BJ (cell line): Measurements from ENCODE around the gene ZNF23. TPM values are rescaled to one million over a fixed set of nuclear protein-coding genes. Genes with fewer than 3 reads are reported as not detected.

ENCODE experiments used
- CTCF ChIA-PET: fragments of 350-600 bp; formaldehyde crosslinking; extraction: SDS; loops from one replicate; lab custom pipeline; 2021; ENCODE audit warnings: antibody characterized with exemption, inconsistent platforms; lab: Yijun Ruan, JAX
- POLR2A ChIA-PET: fragments of 300-600 bp; sonication (Branson Sonifier 250); formaldehyde crosslinking; extraction: SDS; loops from one replicate; lab custom pipeline; 2021; ENCODE audit warnings: antibody characterized with exemption; lab: Charles Lee
- DNase-seq: peaks from one replicate; pipeline ENCODE4 v3.0.0-alpha.2; 2011; ENCODE audit warnings: low read depth
- H3K27me3 ChIP-seq: 2 replicates; pipeline ENCODE4 v1.6.0; 2011; ENCODE audit warnings: low read length; ENCODE audit not compliant: control insufficient read depth, insufficient read depth
- H3K36me3 ChIP-seq: 2 replicates; pipeline ENCODE4 v1.5.1; 2011; ENCODE audit warnings: low read length; ENCODE audit not compliant: control insufficient read depth, insufficient read depth
- H3K4me3 ChIP-seq: 2 replicates; pipeline ENCODE4 v1.5.1; 2011; ENCODE audit warnings: low read depth, mild to moderate bottlenecking, control low read depth, low read length
- polyA plus RNA-seq: library from polyadenylated mRNA; depleted of rRNA; stranded (reverse); fragments of >200 nt; gene quantifications from 2 replicates; pipeline ENCODE4 v1.2.3, GENCODE V29; 2011
- TF ChIP-seq, protein P1 (sequence below): IDR thresholded peaks from 2 replicates; pipeline ENCODE4 v1.5.1; 2011; ENCODE audit warnings: low read depth, mild to moderate bottlenecking, control low read depth, inconsistent platforms, low read length, moderate library complexity; ENCODE audit not compliant: insufficient read depth

The ZNF23 gene
- polyA plus RNA-seq, 1 experiment, result 11.8 TPM

DNA sequence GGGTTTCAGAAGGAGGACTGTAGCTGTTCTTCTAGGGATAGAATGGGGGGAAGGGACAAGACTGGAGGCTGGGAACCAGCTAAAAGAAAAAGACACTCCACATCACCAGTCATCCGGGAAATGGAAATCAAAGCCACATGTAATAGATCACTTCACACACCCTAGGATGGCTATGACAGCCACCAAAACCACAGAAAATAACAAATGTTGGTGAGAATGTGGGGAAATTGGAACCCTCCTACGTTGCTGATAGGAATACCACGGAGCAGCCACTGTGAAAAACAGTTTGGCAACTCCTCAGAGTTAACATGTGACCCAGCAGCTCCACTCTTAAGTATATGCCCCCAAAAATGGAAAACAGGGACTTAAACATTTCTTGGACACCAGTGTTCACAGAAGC is 22.5 kb downstream of the ZNF23 start:
- no peak for DNase-seq
- POLR2A ChIA-PET, result no interaction called here
- H3K36me3 ChIP-seq, result no peaks in the 10 kb centered on the region
- TF ChIP-seq, protein P1, sequence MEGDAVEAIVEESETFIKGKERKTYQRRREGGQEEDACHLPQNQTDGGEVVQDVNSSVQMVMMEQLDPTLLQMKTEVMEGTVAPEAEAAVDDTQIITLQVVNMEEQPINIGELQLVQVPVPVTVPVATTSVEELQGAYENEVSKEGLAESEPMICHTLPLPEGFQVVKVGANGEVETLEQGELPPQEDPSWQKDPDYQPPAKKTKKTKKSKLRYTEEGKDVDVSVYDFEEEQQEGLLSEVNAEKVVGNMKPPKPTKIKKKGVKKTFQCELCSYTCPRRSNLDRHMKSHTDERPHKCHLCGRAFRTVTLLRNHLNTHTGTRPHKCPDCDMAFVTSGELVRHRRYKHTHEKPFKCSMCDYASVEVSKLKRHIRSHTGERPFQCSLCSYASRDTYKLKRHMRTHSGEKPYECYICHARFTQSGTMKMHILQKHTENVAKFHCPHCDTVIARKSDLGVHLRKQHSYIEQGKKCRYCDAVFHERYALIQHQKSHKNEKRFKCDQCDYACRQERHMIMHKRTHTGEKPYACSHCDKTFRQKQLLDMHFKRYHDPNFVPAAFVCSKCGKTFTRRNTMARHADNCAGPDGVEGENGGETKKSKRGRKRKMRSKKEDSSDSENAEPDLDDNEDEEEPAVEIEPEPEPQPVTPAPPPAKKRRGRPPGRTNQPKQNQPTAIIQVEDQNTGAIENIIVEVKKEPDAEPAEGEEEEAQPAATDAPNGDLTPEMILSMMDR, result no peak
- CTCF ChIA-PET, result interaction anchor here (1.0 to 3.5 kb wide), 3 partner anchors 10 to 60 kb away, joined by 3 to 13 read pairs (median 4); no protein-coding TSS in a partner anchor
- no peaks in the 10 kb centered on the region for H3K27me3 ChIP-seq
- no peak overlapping the region for H3K4me3 ChIP-seq

GRCh38 chr16:71436473-71436872 is 25.6 kb downstream of the ZNF23 start:
- H3K27me3 ChIP-seq, result no peaks in the 10 kb centered on the region
- CTCF ChIA-PET, result no interaction called here
- H3K36me3 ChIP-seq, result no peaks in the 10 kb centered on the region
- H3K4me3 ChIP-seq, result no peak overlapping the region
- POLR2A ChIA-PET, result no interaction called here
- TF ChIP-seq, protein P1, result no peak
- DNase-seq, result no peak

DNA sequence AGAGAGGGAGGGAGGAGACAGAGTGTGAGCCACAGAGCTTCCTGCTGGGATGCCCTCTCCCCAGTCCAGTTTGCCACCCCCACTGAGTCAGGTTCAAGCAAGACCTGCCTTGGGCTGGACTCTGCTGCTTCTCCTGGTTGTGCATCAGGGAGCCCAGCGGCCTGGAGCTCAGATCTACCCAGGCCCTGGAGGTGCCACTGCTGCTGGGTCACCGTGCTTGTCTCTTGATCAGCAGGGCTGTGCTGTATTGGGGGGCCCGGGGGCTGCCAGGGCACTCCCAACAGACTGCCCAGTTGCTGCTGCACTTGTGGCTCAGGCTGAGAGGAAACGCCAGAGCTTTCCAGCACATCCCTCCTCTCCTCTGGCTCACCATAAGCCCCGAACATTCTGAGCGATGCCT is 29.1 kb downstream of the ZNF23 start:
- no peak for DNase-seq
- Histone ChIP-seq H3K36me3 (no peaks in the 10 kb centered on the region), H3K4me3 (no peak overlapping the region), H3K27me3 (no peaks in the 10 kb centered on the region)
- ChIA-PET POLR2A (no interaction called here), CTCF (interaction anchor here (1.3 to 2.0 kb wide), 3 partner anchors 20 to 67 kb away, joined by 3 to 6 read pairs (median 5); no protein-coding TSS in a partner anchor)
- TF ChIP-seq, protein P1, result no peak

DNA sequence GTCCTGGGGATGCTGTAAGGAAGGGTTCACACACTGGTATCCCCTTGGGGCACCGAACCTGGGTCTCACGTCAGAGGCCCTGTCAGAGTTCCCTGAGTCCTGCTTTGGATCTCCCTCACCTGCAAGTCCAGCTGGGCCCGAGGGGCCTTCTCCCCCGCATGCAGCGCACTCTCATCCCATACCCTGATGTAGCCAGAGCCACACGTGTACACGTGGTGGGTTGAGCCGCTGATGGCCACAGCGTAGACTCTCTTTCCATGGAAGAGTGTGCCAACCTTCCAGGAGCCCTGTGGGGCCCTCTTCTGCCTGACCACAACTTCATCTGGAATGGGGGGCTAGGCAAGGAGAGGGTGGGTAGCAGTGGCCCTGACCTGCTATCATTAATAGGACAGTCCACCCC is 30.1 kb downstream of the ZNF23 start:
- no peak for DNase-seq
- TF ChIP-seq, protein P1, result no peak
- Histone ChIP-seq H3K4me3 (no peak overlapping the region), H3K36me3 (no peaks in the 10 kb centered on the region), H3K27me3 (no peaks in the 10 kb centered on the region)
- CTCF ChIA-PET, result interaction anchor here (1.8 to 2.0 kb wide), 2 partner anchors 19 to 68 kb away, joined by 5 to 6 read pairs; no protein-coding TSS in a partner anchor
- POLR2A ChIA-PET, result no interaction called here

DNA sequence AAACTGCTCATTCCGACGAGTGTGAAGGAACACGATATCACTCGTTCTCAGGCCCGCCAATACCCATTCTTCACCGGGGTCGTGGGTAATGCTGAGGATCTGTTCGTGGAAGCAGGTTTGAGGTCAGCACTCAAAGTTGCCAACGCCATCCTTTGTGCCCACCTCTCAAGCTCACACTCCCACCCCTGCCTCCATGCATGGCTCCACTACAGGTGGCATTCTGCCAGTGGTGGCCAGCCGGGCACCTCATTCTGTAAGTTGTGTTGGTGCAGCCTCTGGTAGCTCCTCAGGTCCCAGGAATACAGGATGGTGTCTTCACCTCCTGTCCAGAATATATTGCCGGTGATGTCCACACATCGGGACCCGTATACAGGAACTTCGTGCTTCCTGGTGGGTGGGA is 30.9 kb downstream of the ZNF23 start:
- Histone ChIP-seq H3K36me3 (no peaks in the 10 kb centered on the region), H3K4me3 (no peak overlapping the region), H3K27me3 (peaks cover 3% of the 10 kb centered on the region; the same call in 1 of the 2 replicates)
- TF ChIP-seq, protein P1, result no peak
- DNase-seq, result no peak
- ChIA-PET POLR2A (no interaction called here), CTCF (interaction anchor here (1.8 kb wide), 1 partner anchor 18 kb away, joined by 6 read pairs; no protein-coding TSS in a partner anchor)
